Activated T-helper 1 cell treated with anti-CD3 and anti-CD28 coated beads, Interleukin-12 subunit alpha, Interleukin-12 subunit beta, Interleukin-2, Interleukin-4 antibody, amounts not matched to agents 30 ng/mL and 10 ng/mL and 1 ng/mL, durations not matched to agents 14 hours and 24 hours and 36 hours (primary cell): ENCODE measurements around the gene NYAP2. TPM values are rescaled to one million over a fixed set of nuclear protein-coding genes. Genes with fewer than 3 reads are reported as not detected.

Experiments used
- DNase-seq: peaks from one replicate; pipeline ENCODE4 v3.0.0; 2021; ENCODE audit warnings: low spot score
- H3K27ac Mint-ChIP-seq: one replicate; pipeline ENCODE4 v1.8.0; 2021; ENCODE audit warnings: mild to moderate bottlenecking, mixed read lengths
- H3K27me3 Mint-ChIP-seq: one replicate; pipeline ENCODE4 v1.8.0; 2022; ENCODE audit warnings: mild to moderate bottlenecking, moderate library complexity, mixed read lengths; ENCODE audit not compliant: insufficient read depth
- H3K36me3 Mint-ChIP-seq: one replicate; pipeline ENCODE4 v1.8.0; 2021; ENCODE audit warnings: low read depth, mixed read lengths
- H3K4me1 Mint-ChIP-seq: one replicate; pipeline ENCODE4 v1.8.0; 2021; ENCODE audit warnings: low read depth, mixed read lengths
- H3K4me3 Mint-ChIP-seq: one replicate; pipeline ENCODE4 v1.8.0; 2021; ENCODE audit warnings: mild to moderate bottlenecking, moderate library complexity, mixed read lengths
- H3K9me3 Mint-ChIP-seq: one replicate; pipeline ENCODE4 v1.8.0; 2021; ENCODE audit warnings: mixed read lengths
- intact Hi-C: fragments of 100-400 bp; cut with micrococcal nuclease; formaldehyde crosslinking; loops from one replicate; pipeline ENCODE4 v1.15.1; 2024
- total RNA-seq: library from RNA; stranded (reverse); gene quantifications from 2 replicates; pipeline ENCODE4 v1.2.3, GENCODE V29; 2022

NYAP2 gene
- total RNA-seq, 1 donor from 2014 or later = not detected

DNA sequence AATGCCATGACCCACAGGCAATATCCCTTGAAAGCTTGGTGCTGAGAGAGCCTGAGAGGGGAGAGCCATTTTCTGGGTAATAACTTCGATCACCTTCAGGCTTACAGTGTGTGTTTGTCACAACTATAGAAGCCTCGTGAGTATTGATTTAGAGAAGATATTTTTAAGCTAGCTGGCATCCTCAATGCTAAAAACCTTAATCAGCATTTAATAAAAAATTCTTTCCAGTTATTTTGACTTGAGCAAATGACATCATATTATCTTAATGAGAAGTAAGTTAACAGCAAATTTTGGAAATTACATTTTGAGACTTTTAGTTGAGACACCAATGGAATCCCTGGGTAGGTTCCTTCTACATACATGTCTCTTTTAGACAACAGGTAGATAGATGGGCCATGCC is 283.7 kb downstream of the NYAP2 start:
- Mint-ChIP-seq H3K9me3 (no peaks in the 10 kb centered on the region), H3K4me3 (no peak overlapping the region), H3K36me3 (no peaks in the 10 kb centered on the region), H3K4me1 (no peaks in the 10 kb centered on the region), H3K27me3 (peaks cover 6% of the 10 kb centered on the region), H3K27ac (no peak overlapping the region)
- DNase-seq = no peak
- intact Hi-C loops = no loop called here

- no peak overlapping the region for H3K4me3 Mint-ChIP-seq
- no peaks in the 10 kb centered on the region for H3K36me3 Mint-ChIP-seq
- no peaks in the 10 kb centered on the region for H3K4me1 Mint-ChIP-seq
- no peak for DNase-seq
- intact Hi-C loops = no loop called here
- no peaks in the 10 kb centered on the region for H3K27me3 Mint-ChIP-seq
- no peak overlapping the region for H3K27ac Mint-ChIP-seq
- H3K9me3 Mint-ChIP-seq = no peaks in the 10 kb centered on the region
Observed at GRCh38 chr2:225690153-225690552, 290.6 kb downstream of the NYAP2 start.

- no peak for DNase-seq
- H3K36me3 Mint-ChIP-seq = no peaks in the 10 kb centered on the region
- no peaks in the 10 kb centered on the region for H3K9me3 Mint-ChIP-seq
- no peaks in the 10 kb centered on the region for H3K4me1 Mint-ChIP-seq
- intact Hi-C loops = no loop called here
- no peak overlapping the region for H3K27ac Mint-ChIP-seq
- H3K4me3 Mint-ChIP-seq = no peak overlapping the region
- no peaks in the 10 kb centered on the region for H3K27me3 Mint-ChIP-seq
Observed at GRCh38 chr2:225691711-225692110, 292.2 kb downstream of the NYAP2 start.

- Mint-ChIP-seq H3K4me3 (no peak overlapping the region), H3K9me3 (no peaks in the 10 kb centered on the region), H3K27me3 (no peaks in the 10 kb centered on the region), H3K4me1 (no peaks in the 10 kb centered on the region), H3K36me3 (no peaks in the 10 kb centered on the region), H3K27ac (no peak overlapping the region)
- DNase-seq = no peak
- intact Hi-C loops = no loop called here
Observed at GRCh38 chr2:225693259-225693658, 293.7 kb downstream of the NYAP2 start.

- intact Hi-C loops = no loop called here
- Mint-ChIP-seq H3K9me3 (no peaks in the 10 kb centered on the region), H3K27ac (no peak overlapping the region), H3K36me3 (no peaks in the 10 kb centered on the region), H3K4me1 (no peaks in the 10 kb centered on the region), H3K4me3 (no peak overlapping the region), H3K27me3 (no peaks in the 10 kb centered on the region)
- DNase-seq = no peak
Observed at GRCh38 chr2:225694664-225695063, 295.2 kb downstream of the NYAP2 start.

GRCh38 chr2:225697936-225698335 is 298.4 kb downstream of the NYAP2 start:
- Mint-ChIP-seq H3K9me3 (no peaks in the 10 kb centered on the region), H3K27me3 (no peaks in the 10 kb centered on the region), H3K36me3 (no peaks in the 10 kb centered on the region), H3K4me3 (no peak overlapping the region), H3K4me1 (no peaks in the 10 kb centered on the region), H3K27ac (no peak overlapping the region)
- intact Hi-C loops = no loop called here
- no peak for DNase-seq
